Measurements from ENCODE around the gene RPP14.

The RPP14 gene

GRCh38 chr3:58308728-58309127 lies 2.7 kb downstream of the RPP14 start:
- TF ChIP-seq CTCF (IDR thresholded peaks at IDR 0.05; ENCODE audit: low read depth, low read length): no peak
- no peaks in the 10 kb centered on the region for H3K9me3 ChIP-seq (ENCODE audit: severe bottlenecking)
- H3K27me3 ChIP-seq (ENCODE audit: insufficient read depth, low read depth, severe bottlenecking): no peaks in the 10 kb centered on the region
- no peak for DNase-seq
- no peak overlapping the region for H3K4me3 ChIP-seq (ENCODE audit: low read depth, low read length)
- peaks cover 60% of the 10 kb centered on the region for H3K36me3 ChIP-seq
- no peak overlapping the region for H3K27ac ChIP-seq

GRCh38 chr3:58317811-58318210 lies 11.8 kb downstream of the RPP14 start:
- no peak for TF ChIP-seq CTCF (IDR thresholded peaks at IDR 0.05; ENCODE audit: low read depth, low read length)
- H3K27me3 ChIP-seq (ENCODE audit: insufficient read depth, low read depth, severe bottlenecking): no peaks in the 10 kb centered on the region

GRCh38 chr3:58321791-58322190 lies 15.7 kb downstream of the RPP14 start:
- TF ChIP-seq CTCF (IDR thresholded peaks at IDR 0.05; ENCODE audit: low read depth, low read length): no peak
- Histone ChIP-seq H3K27ac (no peak overlapping the region), H3K36me3 (peaks cover 16% of the 10 kb centered on the region), H3K27me3 (ENCODE audit: insufficient read depth, low read depth, severe bottlenecking) (no peaks in the 10 kb centered on the region), H3K9me3 (ENCODE audit: severe bottlenecking) (no peaks in the 10 kb centered on the region), H3K4me3 (ENCODE audit: low read depth, low read length) (no peak overlapping the region)
- no peak for DNase-seq

More at GRCh38 chr3:58317811-58318210, 11.8 kb downstream of the RPP14 start:
- no peak overlapping the region for H3K4me3 ChIP-seq (ENCODE audit: low read depth, low read length)
- no peak for DNase-seq
- no peak overlapping the region for H3K27ac ChIP-seq
- peaks cover 51% of the 10 kb centered on the region for H3K36me3 ChIP-seq
- H3K9me3 ChIP-seq (ENCODE audit: severe bottlenecking): no peaks in the 10 kb centered on the region

- no peak for TF ChIP-seq CTCF (IDR thresholded peaks at IDR 0.05; ENCODE audit: low read depth, low read length)
- Histone ChIP-seq H3K4me3 (ENCODE audit: low read depth, low read length) (no peak overlapping the region), H3K36me3 (peaks cover 6% of the 10 kb centered on the region), H3K27ac (no peak overlapping the region), H3K9me3 (ENCODE audit: severe bottlenecking) (no peaks in the 10 kb centered on the region), H3K27me3 (ENCODE audit: insufficient read depth, low read depth, severe bottlenecking) (no peaks in the 10 kb centered on the region)
- no peak for DNase-seq
Measured at GRCh38 chr3:58322793-58323192, 16.7 kb downstream of the RPP14 start.

GRCh38 chr3:58323529-58324390 lies 17.7 kb downstream of the RPP14 start:
- H3K36me3 ChIP-seq: peaks cover 2% of the 10 kb centered on the region
- no peak overlapping the region for H3K4me3 ChIP-seq (ENCODE audit: low read depth, low read length)
- no peak for TF ChIP-seq CTCF (IDR thresholded peaks at IDR 0.05; ENCODE audit: low read depth, low read length)
- H3K27ac ChIP-seq: no peak overlapping the region
- no peaks in the 10 kb centered on the region for H3K27me3 ChIP-seq (ENCODE audit: insufficient read depth, low read depth, severe bottlenecking)
- DNase-seq: no peak
- H3K9me3 ChIP-seq (ENCODE audit: severe bottlenecking): no peaks in the 10 kb centered on the region

Data from WERI-Rb-1 (cell line).